ENCODE measurements around the gene ZFYVE27.

DNA sequence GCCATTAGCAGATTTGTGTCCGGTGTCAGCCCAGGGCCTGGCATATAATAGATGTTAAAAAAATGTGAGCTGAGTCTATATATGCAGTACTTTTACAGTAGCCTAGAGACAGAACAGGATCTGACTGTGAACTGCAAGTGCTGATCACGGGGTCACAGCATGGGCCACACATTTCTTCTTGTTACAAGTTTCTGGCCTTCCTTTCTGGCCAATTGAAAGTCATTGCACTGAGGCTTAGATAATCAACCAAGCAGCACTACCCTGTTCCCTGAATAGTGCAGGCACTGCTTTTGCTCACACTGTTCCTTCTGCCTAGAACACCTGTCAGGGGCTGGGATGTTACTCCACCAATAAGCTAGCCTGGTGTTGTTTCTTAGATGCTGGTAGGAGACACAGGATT lies 28.8 kb upstream of the ZFYVE27 start:
- TF ChIP-seq, protein P1, sequence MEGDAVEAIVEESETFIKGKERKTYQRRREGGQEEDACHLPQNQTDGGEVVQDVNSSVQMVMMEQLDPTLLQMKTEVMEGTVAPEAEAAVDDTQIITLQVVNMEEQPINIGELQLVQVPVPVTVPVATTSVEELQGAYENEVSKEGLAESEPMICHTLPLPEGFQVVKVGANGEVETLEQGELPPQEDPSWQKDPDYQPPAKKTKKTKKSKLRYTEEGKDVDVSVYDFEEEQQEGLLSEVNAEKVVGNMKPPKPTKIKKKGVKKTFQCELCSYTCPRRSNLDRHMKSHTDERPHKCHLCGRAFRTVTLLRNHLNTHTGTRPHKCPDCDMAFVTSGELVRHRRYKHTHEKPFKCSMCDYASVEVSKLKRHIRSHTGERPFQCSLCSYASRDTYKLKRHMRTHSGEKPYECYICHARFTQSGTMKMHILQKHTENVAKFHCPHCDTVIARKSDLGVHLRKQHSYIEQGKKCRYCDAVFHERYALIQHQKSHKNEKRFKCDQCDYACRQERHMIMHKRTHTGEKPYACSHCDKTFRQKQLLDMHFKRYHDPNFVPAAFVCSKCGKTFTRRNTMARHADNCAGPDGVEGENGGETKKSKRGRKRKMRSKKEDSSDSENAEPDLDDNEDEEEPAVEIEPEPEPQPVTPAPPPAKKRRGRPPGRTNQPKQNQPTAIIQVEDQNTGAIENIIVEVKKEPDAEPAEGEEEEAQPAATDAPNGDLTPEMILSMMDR (IDR thresholded peaks at IDR 0.05; ENCODE audit: extremely low read depth in 1 of 2, insufficient read depth in 1 of 2, low read depth in 1 of 2, low read length in 2 of 2) = no peak
- no peak for TF ChIP-seq POLR2AphosphoS5 (IDR thresholded peaks at IDR 0.05; ENCODE audit: insufficient read depth, low read depth, low read length)
- TF ChIP-seq POLR2A (IDR thresholded peaks at IDR 0.05; ENCODE audit: low read depth, low read length) = no peak
- no peak for TF ChIP-seq EZH2 (IDR thresholded peaks at IDR 0.05; ENCODE audit: borderline replicate concordance, low read depth, low read length, severe bottlenecking)
- TF ChIP-seq, protein P2, sequence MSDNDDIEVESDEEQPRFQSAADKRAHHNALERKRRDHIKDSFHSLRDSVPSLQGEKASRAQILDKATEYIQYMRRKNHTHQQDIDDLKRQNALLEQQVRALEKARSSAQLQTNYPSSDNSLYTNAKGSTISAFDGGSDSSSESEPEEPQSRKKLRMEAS (IDR thresholded peaks at IDR 0.05; ENCODE audit: insufficient read depth, insufficient read length) = no peak
- TF ChIP-seq MYC (IDR thresholded peaks at IDR 0.05; ENCODE audit: low read depth, low read length) = no peak
- no peak for TF ChIP-seq GATA2 (IDR thresholded peaks at IDR 0.05; ENCODE audit: insufficient read depth, insufficient read length, low read depth, low read length)
- no peak for TF ChIP-seq FOS (IDR thresholded peaks at IDR 0.05; ENCODE audit: borderline replicate concordance, insufficient read depth, low read length)
